ENCODE data around the gene RNF138.

Gene RNF138

GRCh38 chr18:32060026-32060425 lies 31.6 kb upstream of the RNF138 start:
- no peak overlapping the region for H3K4me3 ChIP-seq (ENCODE audit: low read depth, low read length)
- TF ChIP-seq CTCF (IDR thresholded peaks at IDR 0.05; ENCODE audit: low read depth, low read length, missing control alignments), result no peak
- no peak for DNase-seq (ENCODE audit: low read depth)
- in situ Hi-C loops (cut with HindIII; ENCODE audit: low sequenced_read_pairs), result no loop called here

DNA sequence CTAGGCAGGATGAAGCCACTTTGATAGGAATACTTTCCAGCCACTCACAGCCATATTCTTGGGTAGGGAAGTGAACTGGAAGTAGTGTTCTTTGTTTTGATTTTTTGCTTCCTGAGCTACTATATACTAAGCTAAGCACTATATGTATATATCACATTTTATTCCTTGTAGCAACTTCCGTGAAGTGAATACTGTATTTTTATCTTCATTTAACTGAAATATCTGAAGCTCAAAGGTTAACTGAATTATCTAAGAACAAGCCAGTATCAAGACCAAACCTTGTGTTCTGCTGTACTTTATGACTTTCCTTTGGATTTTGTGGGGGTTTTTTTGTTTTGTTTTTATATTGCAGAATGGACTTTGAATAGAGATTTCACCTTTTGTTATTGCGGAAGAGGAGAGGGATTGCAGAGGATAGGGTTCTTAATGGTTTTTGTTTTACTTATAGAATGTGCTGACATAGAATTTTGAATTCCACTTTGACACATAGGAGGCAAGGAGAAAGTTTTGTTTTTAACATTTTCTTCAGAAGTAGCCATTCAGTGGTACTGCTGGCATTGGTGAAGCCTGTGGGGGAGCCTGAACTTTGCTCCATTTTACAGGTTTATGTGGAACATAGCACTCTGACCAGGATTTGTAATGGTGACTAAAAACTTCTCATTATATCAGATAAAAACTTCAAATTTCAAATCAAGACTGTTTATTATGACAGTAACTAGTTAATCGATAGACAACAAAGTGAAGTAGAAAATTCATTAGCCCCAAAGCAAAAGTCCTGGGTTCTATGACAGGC lies 24.1 kb upstream of the RNF138 start:
- in situ Hi-C loops (cut with HindIII; ENCODE audit: low sequenced_read_pairs), result no loop called here
- DNase-seq (ENCODE audit: low read depth), result no peak
- H3K4me3 ChIP-seq (ENCODE audit: low read depth, low read length), result no peak overlapping the region
- no peak for TF ChIP-seq CTCF (IDR thresholded peaks at IDR 0.05; ENCODE audit: low read depth, low read length, missing control alignments)

GRCh38 chr18:32072321-32072720 lies 19.4 kb upstream of the RNF138 start:
- H3K4me3 ChIP-seq (ENCODE audit: low read depth, low read length), result no peak overlapping the region
- in situ Hi-C loops (cut with HindIII; ENCODE audit: low sequenced_read_pairs), result no loop called here
- peak; percentile 51 for TF ChIP-seq CTCF (IDR thresholded peaks at IDR 0.05; ENCODE audit: low read depth, low read length, missing control alignments)
- no peak for DNase-seq (ENCODE audit: low read depth)

GRCh38 chr18:32074206-32074605 lies 17.5 kb upstream of the RNF138 start:
- no peak for TF ChIP-seq CTCF (IDR thresholded peaks at IDR 0.05; ENCODE audit: low read depth, low read length, missing control alignments)
- no peak for DNase-seq (ENCODE audit: low read depth)
- no peak overlapping the region for H3K4me3 ChIP-seq (ENCODE audit: low read depth, low read length)
- in situ Hi-C loops (cut with HindIII; ENCODE audit: low sequenced_read_pairs), result no loop called here

GRCh38 chr18:32078845-32079244 lies 12.8 kb upstream of the RNF138 start:
- no peak for TF ChIP-seq CTCF (IDR thresholded peaks at IDR 0.05; ENCODE audit: low read depth, low read length, missing control alignments)
- DNase-seq (ENCODE audit: low read depth), result no peak
- in situ Hi-C loops (cut with HindIII; ENCODE audit: low sequenced_read_pairs), result no loop called here
- no peak overlapping the region for H3K4me3 ChIP-seq (ENCODE audit: low read depth, low read length)

GRCh38 chr18:32081881-32082280 lies 9.8 kb upstream of the RNF138 start:
- DNase-seq (ENCODE audit: low read depth), result peak; percentile 39
- in situ Hi-C loops (cut with HindIII; ENCODE audit: low sequenced_read_pairs), result no loop called here
- no peak for TF ChIP-seq CTCF (IDR thresholded peaks at IDR 0.05; ENCODE audit: low read depth, low read length, missing control alignments)
- H3K4me3 ChIP-seq (ENCODE audit: low read depth, low read length), result no peak overlapping the region
